SK-N-MC (cell line): Measurements from ENCODE around the gene HINT2.

Experiments used
- EZH2 ChIP-seq: fragments of 200-600 bp; sonication (generic); IDR thresholded peaks from one replicate; pipeline ENCODE4 v1.6.1; 2017; ENCODE audit warnings: antibody characterized with exemption
- POLR2AphosphoS5 ChIP-seq: IDR thresholded peaks from 2 replicates; pipeline ENCODE4 v1.6.1; 2012; ENCODE audit warnings: mild to moderate bottlenecking, low read depth, low read length, borderline replicate concordance

- no peak for TF ChIP-seq EZH2
- no peak for TF ChIP-seq POLR2AphosphoS5
Observed at GRCh38 chr9:35863583-35863982, 48.7 kb upstream of the HINT2 start.
